H1 (cell line): ENCODE results near the gene STRIP2. TPM values are rescaled to one million over a fixed set of nuclear protein-coding genes. Genes with fewer than 3 reads are reported as not detected.
A peak's percentile ranks its signal among the peaks of the same experiment; 100 is the strongest.

Experiments
- CTBP2 ChIP-seq: IDR thresholded peaks from 2 replicates; pipeline ENCODE4 v1.7.0; 2011; ENCODE audit warnings: borderline replicate concordance, mild to moderate bottlenecking, moderate library complexity, mixed read lengths, low read length; ENCODE audit not compliant: insufficient read depth, insufficient read length
- SP1 ChIP-seq: IDR thresholded peaks from 2 replicates; pipeline ENCODE4 v1.6.1; 2011; ENCODE audit warnings: low read depth, low read length
- polyA plus RNA-seq, 7 experiments: library from polyadenylated mRNA; depleted of rRNA in 3 of 7; stranded (reverse) in 5 of 7; unstranded in 2 of 7; fragments of >200 nt in 5 of 7; fragments of 200-250 nt in 2 of 7; gene quantifications; 1 replicate in 5 of 7; 2 replicates in 1 of 7; 4 replicates in 1 of 7; pipeline versions ENCODE4 v1.2.1 to v1.2.3, GENCODE V29; 2011 to 2013; ENCODE audit warnings: missing spikeins in 2 of 7, mixed read lengths in 2 of 7
- total RNA-seq: library from RNA; stranded (reverse); fragmentation: NEBNext Ultra II Directional; extraction: Animal tissue kit (Norgen Biotek cat#: 25700); gene quantifications from 2 replicates; pipeline ENCODE4 v1.2.1, GENCODE V29; 2021

Gene STRIP2
- total and polyA plus RNA-seq, 2 of the 8 experiments (the other 6 are each of a cell fraction or from before 2014, with no cell fraction given), result 5.3 to 8.2 TPM

GRCh38 chr7:129434675-129435318 is 565 bp downstream of the STRIP2 start (continued):
- TF ChIP-seq SP1, result peak; percentile 37; the same call in 1 of the 2 replicates
- peak; percentile 27 for TF ChIP-seq CTBP2
